PC-3 (cell line): ENCODE data around the gene POLR2F. TPM values are rescaled to one million over a fixed set of nuclear protein-coding genes. Genes with fewer than 3 reads are reported as not detected.
A peak's percentile ranks its signal among the peaks of the same experiment; 100 is the strongest.

Source experiments
- ATAC-seq: fragments of 200-7000 bp; cut with Tn5 transposase; 2 replicates; pipeline ENCODE4 v1.9.1; 2020; ENCODE audit warnings: mild to moderate bottlenecking, moderate library complexity
- BruUV-seq: library from RNA; stranded (reverse); fragments of 400-500 nt; replicated peaks from 2 replicates; lab custom pipeline; 2021; lab: Mats Ljungman, UMichigan
- CTCF ChIA-PET: fragments of 300-600 bp; sonication (Branson Sonifier 250); formaldehyde crosslinking; loops from one replicate; lab custom pipeline; 2022; ENCODE audit warnings: antibody characterized with exemption; lab: Charles Lee
- POLR2A ChIA-PET: fragments of 300-600 bp; sonication (Branson Sonifier 250); formaldehyde crosslinking; loops from one replicate; lab custom pipeline; 2022; ENCODE audit warnings: antibody characterized with exemption; ENCODE audit not compliant: unreplicated experiment; lab: Charles Lee
- DNase-seq: peaks from one replicate; pipeline ENCODE4 v3.0.0-alpha.2; 2015
- H2AFZ ChIP-seq: fragments of 300-600 bp; sonication (generic); 2 replicates; pipeline ENCODE4 v1.6.0; 2016; ENCODE audit warnings: antibody characterized with exemption, low read length
- H3F3A ChIP-seq: fragments of 300-600 bp; sonication (generic); one replicate; pipeline ENCODE4 v1.6.0; 2017; ENCODE audit warnings: antibody characterized with exemption, low read length, control low read depth, mild to moderate bottlenecking; ENCODE audit not compliant: unreplicated experiment
- H3K27ac ChIP-seq: fragments of 300-600 bp; sonication (generic); 2 replicates; pipeline ENCODE4 v1.5.1; 2016; ENCODE audit warnings: mild to moderate bottlenecking, low read length
- H3K27me3 ChIP-seq: fragments of 300-600 bp; sonication (generic); 2 replicates; pipeline ENCODE4 v1.6.1; 2016; ENCODE audit warnings: low read length, mixed read lengths
- H3K36me3 ChIP-seq: fragments of 300-600 bp; sonication (generic); 2 replicates; pipeline ENCODE4 v1.6.1; 2016; ENCODE audit warnings: low read depth, mixed run types, low read length, mixed read lengths
- H3K4me1 ChIP-seq: fragments of 300-600 bp; sonication (generic); 2 replicates; pipeline ENCODE4 v1.5.1; 2016; ENCODE audit warnings: low read length; ENCODE audit not compliant: insufficient read depth
- H3K4me2 ChIP-seq: fragments of 300-600 bp; sonication (generic); 2 replicates; pipeline ENCODE4 v1.6.0; 2016; ENCODE audit warnings: low read length
- H3K4me3 ChIP-seq: fragments of 300-600 bp; sonication (generic); 2 replicates; pipeline ENCODE4 v1.5.1; 2016; ENCODE audit warnings: mild to moderate bottlenecking, low read length, mixed read lengths
- H3K79me2 ChIP-seq: fragments of 300-600 bp; sonication (generic); 2 replicates; pipeline ENCODE4 v1.6.1; 2017; ENCODE audit warnings: low read length, mixed read lengths
- H3K9ac ChIP-seq: fragments of 300-600 bp; sonication (generic); 2 replicates; pipeline ENCODE4 v1.6.0; 2016; ENCODE audit warnings: mild to moderate bottlenecking, low read length
- H3K9me2 ChIP-seq: fragments of 300-600 bp; sonication (generic); replicated peaks from 2 replicates; pipeline ENCODE4 v1.6.1; 2016; ENCODE audit warnings: mixed run types, low read length, mixed read lengths
- H3K9me3 ChIP-seq: fragments of 300-600 bp; sonication (generic); 2 replicates; pipeline ENCODE4 v1.6.1; 2016; ENCODE audit warnings: low read length, mixed read lengths
- H4K20me1 ChIP-seq: fragments of 300-600 bp; sonication (generic); 2 replicates; pipeline ENCODE4 v1.6.1; 2016; ENCODE audit warnings: low read length, mixed read lengths
- CTCF ChIP-seq: fragments of 300-600 bp; sonication (generic); conservative IDR thresholded peaks from 2 replicates; pipeline ENCODE4 v1.5.1; 2017; ENCODE audit warnings: antibody characterized with exemption, low read depth, mild to moderate bottlenecking, low read length
- EZH2 ChIP-seq: fragments of 300-600 bp; sonication (generic); IDR thresholded peaks from one replicate; pipeline ENCODE4 v1.6.1; 2017; ENCODE audit warnings: antibody characterized with exemption, mild to moderate bottlenecking, low read length; ENCODE audit not compliant: unreplicated experiment
- EZH2phosphoT487 ChIP-seq: fragments of 300-600 bp; sonication (generic); IDR thresholded peaks from 2 replicates; pipeline ENCODE4 v1.6.1; 2018; ENCODE audit warnings: mild to moderate bottlenecking, antibody characterized with exemption, low read length, borderline replicate concordance
- intact Hi-C: fragments of 100-400 bp; cut with micrococcal nuclease; formaldehyde crosslinking; loops from 2 replicates; pipeline ENCODE4 v1.9.0; 2023
- total RNA-seq: library from RNA; depleted of rRNA; stranded (reverse); fragments of >200 nt; gene quantifications from 2 replicates; pipeline ENCODE4 v1.2.3, GENCODE V29; 2014

POLR2F gene
- total RNA-seq, 1 experiment from 2014 or later, result 177 TPM

GRCh38 chr22:37932821-37933578 is 20.5 kb upstream of the POLR2F start:
- no peaks in the 10 kb centered on the region for H3F3A ChIP-seq
- intact Hi-C loops, result loop anchor here (5.0 kb wide), 1 partner anchor 46 kb away; no protein-coding TSS in a partner anchor
- H3K9ac ChIP-seq, result no peak overlapping the region
- ChIA-PET CTCF (no interaction called here), POLR2A (no interaction called here)
- no peaks in the 10 kb centered on the region for H3K79me2 ChIP-seq
- peaks cover 10% of the 10 kb centered on the region for H3K4me1 ChIP-seq
- H3K4me2 ChIP-seq, result no peak overlapping the region
- H3K36me3 ChIP-seq, result no peaks in the 10 kb centered on the region; the same call in 1 of the 2 replicates
- TF ChIP-seq EZH2phosphoT487 (no peak), EZH2 (no peak), CTCF (no peak)
- no peak overlapping the region for H2AFZ ChIP-seq
- H3K27ac ChIP-seq, result peak overlapping the region; percentile 37
- no TSS peak for BruUV-seq
- H3K4me3 ChIP-seq, result no peak overlapping the region
- H3K9me2 ChIP-seq, result no peaks in the 10 kb centered on the region
- no peaks in the 10 kb centered on the region for H3K27me3 ChIP-seq
- H4K20me1 ChIP-seq, result no peaks in the 10 kb centered on the region
- no peaks in the 10 kb centered on the region for H3K9me3 ChIP-seq
- DNase-seq (no peak), ATAC-seq (no peak)

DNA sequence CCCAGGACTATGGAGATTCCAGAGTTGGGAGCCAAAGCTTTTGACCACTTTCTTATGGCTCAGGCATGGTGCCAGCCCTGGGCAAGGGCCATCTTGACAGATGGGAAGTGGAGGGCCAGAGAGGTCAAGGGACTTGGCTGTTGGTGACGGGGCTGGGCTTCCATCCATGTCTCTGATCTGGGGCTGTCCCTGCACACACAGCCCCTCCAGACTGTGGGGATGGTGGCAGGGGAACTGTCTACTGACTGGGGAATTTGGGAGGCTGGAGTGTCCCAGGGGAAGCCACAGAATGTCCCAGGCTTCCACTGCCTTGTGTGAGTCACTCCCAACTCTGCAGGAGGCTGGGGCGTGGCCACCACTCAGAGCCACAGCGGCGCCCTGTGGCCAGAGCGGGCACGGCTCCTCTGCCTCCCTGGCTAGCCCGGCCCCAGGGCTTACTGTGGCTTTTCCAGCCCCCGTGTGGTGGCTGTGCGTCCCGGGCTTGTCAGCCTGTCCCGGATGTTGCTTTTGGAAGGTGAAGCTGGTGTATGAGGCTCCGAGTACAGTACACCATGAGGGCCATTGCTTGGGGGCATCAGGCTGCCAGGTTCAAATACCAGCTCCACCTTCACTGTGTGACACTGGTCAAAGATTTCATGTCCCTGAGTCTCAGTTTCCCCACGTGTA is 19.7 kb upstream of the POLR2F start:
- no peaks in the 10 kb centered on the region for H4K20me1 ChIP-seq
- H3K79me2 ChIP-seq, result no peaks in the 10 kb centered on the region
- intact Hi-C loops, result loop anchor here (5.0 kb wide), 1 partner anchor 47 kb away; no protein-coding TSS in a partner anchor
- CTCF ChIA-PET, result interaction anchor here (0.6 to 1.1 kb wide), 2 partner anchors 27 to 29 kb away, joined by 3 read pairs; partner anchors contain the start of gene MICALL1
- H3K9me3 ChIP-seq, result no peaks in the 10 kb centered on the region
- no peak overlapping the region for H3K9ac ChIP-seq
- no peaks in the 10 kb centered on the region for H3K27me3 ChIP-seq
- no peaks in the 10 kb centered on the region for H3F3A ChIP-seq
- DNase-seq (peak; percentile 93), ATAC-seq (peak; percentile 97)
- peaks cover 10% of the 10 kb centered on the region for H3K4me1 ChIP-seq
- H3K9me2 ChIP-seq, result no peaks in the 10 kb centered on the region
- no peaks in the 10 kb centered on the region; the same call in 1 of the 2 replicates for H3K36me3 ChIP-seq
- no peak overlapping the region for H3K4me3 ChIP-seq
- TF ChIP-seq EZH2phosphoT487 (no peak), CTCF (peak; percentile 86)
- H2AFZ ChIP-seq, result no peak overlapping the region
- BruUV-seq, result no TSS peak
- H3K4me2 ChIP-seq, result peak overlapping the region; percentile 41
- H3K27ac ChIP-seq, result peak overlapping the region; percentile 37
- POLR2A ChIA-PET, result no interaction called here
